GM10847 (cell line): ENCODE results near the gene ZNF827.

Experiments used
- POLR2A ChIP-seq: IDR thresholded peaks from 2 replicates; pipeline ENCODE4 v1.6.1; 2011; ENCODE audit not compliant: insufficient read length; ENCODE audit errors: extremely low read depth

Gene ZNF827

GRCh38 chr4:145786830-145787229 is 151.8 kb downstream of the ZNF827 start:
- no peak for TF ChIP-seq POLR2A

- TF ChIP-seq POLR2A, result no peak
These were observed 152.4 kb downstream of the ZNF827 start for GRCh38 chr4:145786261-145786660.

GRCh38 chr4:145785391-145786008 is 153.1 kb downstream of the ZNF827 start:
- TF ChIP-seq POLR2A, result no peak

GRCh38 chr4:145784036-145784435 is 154.6 kb downstream of the ZNF827 start:
- TF ChIP-seq POLR2A, result no peak

- no peak for TF ChIP-seq POLR2A
These were observed 155.9 kb downstream of the ZNF827 start for GRCh38 chr4:145782756-145783155.

- TF ChIP-seq POLR2A, result no peak
These were observed 157.3 kb downstream of the ZNF827 start for GRCh38 chr4:145781351-145781750.

- TF ChIP-seq POLR2A, result no peak
These were observed 159.3 kb downstream of the ZNF827 start for GRCh38 chr4:145779319-145779801.

- TF ChIP-seq POLR2A, result no peak
These were observed 162.4 kb downstream of the ZNF827 start for GRCh38 chr4:145776208-145776607.

GRCh38 chr4:145775406-145775805 is 163.2 kb downstream of the ZNF827 start:
- no peak for TF ChIP-seq POLR2A

GRCh38 chr4:145774473-145774872 is 164.2 kb downstream of the ZNF827 start:
- TF ChIP-seq POLR2A, result no peak

- TF ChIP-seq POLR2A, result no peak
These were observed 164.9 kb downstream of the ZNF827 start for GRCh38 chr4:145773581-145774234.

- no peak for TF ChIP-seq POLR2A
These were observed 166.3 kb downstream of the ZNF827 start for GRCh38 chr4:145772347-145772746.

- no peak for TF ChIP-seq POLR2A
These were observed 168.5 kb downstream of the ZNF827 start for GRCh38 chr4:145770124-145770523.

GRCh38 chr4:145769450-145770037 is 169.1 kb downstream of the ZNF827 start:
- no peak for TF ChIP-seq POLR2A

- TF ChIP-seq POLR2A, result no peak
These were observed 172.3 kb downstream of the ZNF827 start for GRCh38 chr4:145766273-145766672.

GRCh38 chr4:145763399-145763798 is 175.2 kb downstream of the ZNF827 start:
- TF ChIP-seq POLR2A, result no peak
